Endothelial cell of umbilical vein (primary cell): ENCODE results near the gene TMEM59. TPM values are rescaled to one million over a fixed set of nuclear protein-coding genes. Genes with fewer than 3 reads are reported as not detected.

ENCODE experiments used
- BruUV-seq: library from RNA; stranded (reverse); fragments of 400-500 nt; replicated peaks from 2 replicates; lab custom pipeline; 2021; lab: Mats Ljungman, UMichigan
- CTCF ChIA-PET: fragments of 300-600, 350-600 bp; sonication (Branson Sonifier 250); formaldehyde crosslinking; loops from one replicate; lab custom pipeline; 2021; ENCODE audit warnings: antibody characterized with exemption, inconsistent platforms; lab: Charles Lee
- POLR2A ChIA-PET: fragments of 300-600, 350-600 bp; sonication (Branson Sonifier 250); formaldehyde crosslinking; loops from one replicate; lab custom pipeline; 2021; ENCODE audit warnings: antibody characterized with exemption, inconsistent platforms; lab: Charles Lee
- DNase-seq: peaks from one replicate; pipeline ENCODE4 v3.0.0-alpha.2; 2011; ENCODE audit warnings: low read depth, low spot score
- FAIRE-seq: peaks from 2 replicates; lab custom pipeline; 2011; peaks lifted over from hg19 to GRCh38; lab: Jason Lieb, UNC
- H2AFZ ChIP-seq: 2 replicates; pipeline ENCODE4 v1.6.0; 2012; ENCODE audit warnings: low read depth, low read length, control low read depth, inconsistent platforms
- H3K27ac ChIP-seq: 2 replicates; pipeline ENCODE4 v1.5.1; 2011; ENCODE audit warnings: low read depth, mild to moderate bottlenecking, control low read depth, low read length, moderate library complexity; ENCODE audit not compliant: insufficient read depth
- H3K27me3 ChIP-seq, 2 experiments: 2 replicates each; pipeline versions ENCODE4 v1.6.0 to v1.6.1; 2011; ENCODE audit warnings: low read length in 2 of 2, mixed read lengths in 1 of 2; ENCODE audit not compliant: control insufficient read depth in 2 of 2, insufficient read depth in 2 of 2
- H3K36me3 ChIP-seq, 2 experiments: 2 replicates in 1 of 2; 3 replicates in 1 of 2; pipeline ENCODE4 v1.5.1; 2011; ENCODE audit warnings: low read length in 2 of 2, mild to moderate bottlenecking in 1 of 2, moderate library complexity in 1 of 2; ENCODE audit not compliant: control insufficient read depth in 2 of 2, insufficient read depth in 2 of 2; ENCODE audit errors: extremely low read depth in 1 of 2
- H3K4me1 ChIP-seq: 3 replicates; pipeline ENCODE4 v1.5.1; 2011; ENCODE audit warnings: mild to moderate bottlenecking, low read length; ENCODE audit not compliant: control insufficient read depth, insufficient read depth; ENCODE audit errors: extremely low read depth
- H3K4me2 ChIP-seq: 2 replicates; pipeline ENCODE4 v1.6.1; 2011; ENCODE audit warnings: low read length, control low read depth, mixed read lengths; ENCODE audit not compliant: insufficient read depth
- H3K4me3 ChIP-seq, 3 experiments: fragments of 200-600 bp in 1 of 3; sonication (generic), shearing (Covaris generic) in 1 of 3; replicated peaks in 1 of 3; 2 replicates each; pipeline ENCODE4 v1.5.1; 2011 to 2016; ENCODE audit warnings: control low read depth in 3 of 3, low read length in 3 of 3, mild to moderate bottlenecking in 2 of 3, inconsistent platforms in 1 of 3, low read depth in 1 of 3, moderate library complexity in 1 of 3; ENCODE audit not compliant: insufficient read depth in 1 of 3
- H3K79me2 ChIP-seq: 2 replicates; pipeline ENCODE4 v1.6.0; 2012; ENCODE audit warnings: low read length, inconsistent platforms; ENCODE audit not compliant: control insufficient read depth, insufficient read depth
- H3K9ac ChIP-seq: replicated peaks from 2 replicates; pipeline ENCODE3; 2011; ENCODE audit warnings: low read length, control low read depth; ENCODE audit not compliant: insufficient read depth; ENCODE audit errors: extremely low read depth
- H3K9me1 ChIP-seq: replicated peaks from 3 replicates; pipeline ENCODE4 v1.6.0; 2011; ENCODE audit warnings: mild to moderate bottlenecking, low read length; ENCODE audit not compliant: control insufficient read depth, insufficient read depth; ENCODE audit errors: extremely low read depth
- H3K9me3 ChIP-seq: replicated peaks from 2 replicates; pipeline ENCODE4 v1.5.1; 2012; ENCODE audit warnings: low read length, inconsistent platforms; ENCODE audit not compliant: control insufficient read depth, insufficient read depth
- H4K20me1 ChIP-seq: replicated peaks from 2 replicates; pipeline ENCODE3; 2011; ENCODE audit warnings: mild to moderate bottlenecking, low read length; ENCODE audit not compliant: control insufficient read depth, insufficient read depth; ENCODE audit errors: extremely low read depth
- CTCF ChIP-seq, 2 donors: IDR thresholded peaks; 1 replicate in 1 of 2; 2 replicates in 1 of 2; pipeline ENCODE4 v1.5.1; 2011; ENCODE audit warnings: low read length in 2 of 2, mild to moderate bottlenecking in 2 of 2, moderate library complexity in 2 of 2, control low read depth in 1 of 2, inconsistent platforms in 1 of 2, low read depth in 1 of 2; ENCODE audit not compliant: insufficient read depth in 1 of 2; ENCODE audit errors: extremely low read depth in 1 of 2
- EZH2 ChIP-seq: IDR thresholded peaks from 2 replicates; pipeline ENCODE4 v1.6.1; 2012; ENCODE audit warnings: borderline replicate concordance, low read depth, mild to moderate bottlenecking, moderate library complexity, low read length, inconsistent platforms; ENCODE audit not compliant: severe bottlenecking
- FOS ChIP-seq: IDR thresholded peaks from 2 replicates; pipeline ENCODE4 v1.6.1; 2011; ENCODE audit warnings: mild to moderate bottlenecking, low read length, moderate library complexity, borderline replicate concordance; ENCODE audit not compliant: insufficient read depth
- GATA2 ChIP-seq: IDR thresholded peaks from 2 replicates; pipeline ENCODE4 v1.7.0; 2011; ENCODE audit warnings: low read depth, mild to moderate bottlenecking, moderate library complexity, mixed read lengths, low read length; ENCODE audit not compliant: insufficient read length, insufficient read depth
- JUN ChIP-seq: IDR thresholded peaks from 2 replicates; pipeline ENCODE4 v1.6.1; 2011; ENCODE audit warnings: borderline replicate concordance, low read depth; ENCODE audit not compliant: insufficient read length, insufficient read depth
- MAX ChIP-seq: IDR thresholded peaks from 2 replicates; pipeline ENCODE4 v1.6.1; 2011; ENCODE audit not compliant: insufficient read depth, insufficient read length
- MYC ChIP-seq: IDR thresholded peaks from one replicate; pipeline ENCODE4 v1.6.1; 2011; ENCODE audit warnings: mild to moderate bottlenecking, low read depth, low read length
- POLR2A ChIP-seq: IDR thresholded peaks from 2 replicates; pipeline ENCODE4 v1.6.1; 2012; ENCODE audit warnings: low read depth, mild to moderate bottlenecking, control low read depth, low read length
- POLR2AphosphoS5 ChIP-seq: IDR thresholded peaks from 2 replicates; pipeline ENCODE4 v1.6.1; 2012; ENCODE audit warnings: low read depth, mild to moderate bottlenecking, control low read depth, low read length, moderate library complexity; ENCODE audit not compliant: insufficient read depth
- dilution Hi-C: fragments of 300-500 bp; cut with MboI; formaldehyde crosslinking; loops from one replicate; pipeline ENCODE4 v1.15.0; 2019; ENCODE audit warnings: low sequenced_read_pairs; ENCODE audit not compliant: extremely low pct_ligation_motif_present
- intact Hi-C: fragments of 100-400 bp; cut with micrococcal nuclease; formaldehyde crosslinking; loops from one replicate; pipeline ENCODE4 v1.10.0; 2022
- polyA plus RNA-seq, 4 experiments: library from polyadenylated mRNA; depleted of rRNA in 3 of 4; stranded (reverse) in 3 of 4; unstranded in 1 of 4; fragments of >200 nt; gene quantifications; 2 replicates each; pipeline versions ENCODE4 v1.2.1 to v1.2.3, GENCODE V29; 2011 to 2012; ENCODE audit warnings: missing spikeins in 1 of 4
- total RNA-seq: library from RNA; stranded (reverse); gene quantifications from 2 replicates; pipeline ENCODE4 v1.2.3, GENCODE V29; 2021

The TMEM59 gene
- total and polyA plus RNA-seq, 2 donors (not counting 3 experiments of a cell fraction or from before 2014, with no cell fraction given): 196 to 281 TPM

GRCh38 chr1:54018635-54019034 is 34.4 kb downstream of the TMEM59 start:
- intact Hi-C loops (no loop called here), dilution Hi-C loops (no loop called here)
- no peaks in the 10 kb centered on the region for H3K36me3 ChIP-seq
- peaks cover 0 to 6% of the 10 kb centered on the region in 2 experiments for H3K27me3 ChIP-seq
- H4K20me1 ChIP-seq: no peaks in the 10 kb centered on the region
- no peaks in the 10 kb centered on the region for H3K9me3 ChIP-seq
- no peaks in the 10 kb centered on the region for H3K4me1 ChIP-seq
- POLR2A ChIA-PET: no interaction called here
- no peaks in the 10 kb centered on the region for H3K79me2 ChIP-seq
- TF ChIP-seq POLR2A (no peak), CTCF (IDR thresholded peaks at IDR 0.05; ENCODE audit: extremely low read depth in 1 of 2, insufficient read depth in 1 of 2, low read depth in 1 of 2, low read length in 2 of 2) (no peak), JUN (no peak), FOS (no peak), GATA2 (no peak), EZH2 (no peak), POLR2AphosphoS5 (no peak), MAX (no peak), MYC (no peak)
- no peak overlapping the region for H3K9ac ChIP-seq
- no peak overlapping the region for H3K4me2 ChIP-seq
- FAIRE-seq: no peak
- DNase-seq: no peak
- H3K9me1 ChIP-seq: no peaks in the 10 kb centered on the region
- no TSS peak for BruUV-seq
- no peak overlapping the region for H2AFZ ChIP-seq
- H3K4me3 ChIP-seq: no peak overlapping the region
- CTCF ChIA-PET: interaction anchor here (1.2 kb wide), 1 partner anchor 14 kb away, joined by 4 read pairs; no protein-coding TSS in a partner anchor
- no peak overlapping the region for H3K27ac ChIP-seq
